ENCODE results near the gene EFS. TPM values are rescaled to one million over a fixed set of nuclear protein-coding genes. Genes with fewer than 3 reads are reported as not detected.

The EFS gene
- total and polyA plus RNA-seq, 2 experiments from 2014 or later: 16.7 to 36.6 TPM

GRCh38 chr14:23354990-23355389, 10.0 kb downstream of the EFS start:
- Histone ChIP-seq H3K4me3 (no peak overlapping the region), H3K27me3 (peaks cover 4% of the 10 kb centered on the region), H3K4me1 (ENCODE audit: low read depth) (no peaks in the 10 kb centered on the region), H3K36me3 (no peaks in the 10 kb centered on the region), H3K9me3 (ENCODE audit: low read depth) (no peaks in the 10 kb centered on the region), H3K27ac (no peak overlapping the region)
- no peak for DNase-seq (ENCODE audit: low read depth in 1 of 2, low spot score in 1 of 2)
- no peak for TF ChIP-seq CTCF (IDR thresholded peaks at IDR 0.05; ENCODE audit: low read depth, low read length)

- no peak for TF ChIP-seq CTCF (IDR thresholded peaks at IDR 0.05; ENCODE audit: low read depth, low read length)
- no peak overlapping the region for H3K27ac ChIP-seq
- no peak overlapping the region for H3K4me3 ChIP-seq
- H3K4me1 ChIP-seq (ENCODE audit: low read depth): no peaks in the 10 kb centered on the region
- DNase-seq (ENCODE audit: low read depth in 1 of 2, low spot score in 1 of 2): no peak
- H3K36me3 ChIP-seq: no peaks in the 10 kb centered on the region
- H3K9me3 ChIP-seq (ENCODE audit: low read depth): no peaks in the 10 kb centered on the region
- H3K27me3 ChIP-seq: peaks cover 4% of the 10 kb centered on the region
These were observed 11.6 kb downstream of the EFS start for GRCh38 chr14:23353433-23353780.

GRCh38 chr14:23352506-23353432, 12.2 kb downstream of the EFS start, which contains the start of gene SLC22A17:
Gene SLC22A17, minus strand, starts transcription at chr14:23352887.
- DNase-seq (ENCODE audit: low read depth in 1 of 2, low spot score in 1 of 2): peak; percentile 91 to 92
- H3K4me1 ChIP-seq (ENCODE audit: low read depth): no peaks in the 10 kb centered on the region
- TF ChIP-seq CTCF (IDR thresholded peaks at IDR 0.05; ENCODE audit: low read depth, low read length): no peak
- H3K27me3 ChIP-seq: peaks cover 4% of the 10 kb centered on the region
- H3K27ac ChIP-seq: no peak within 1 kb of the TSS
- no peaks in the 10 kb centered on the region for H3K36me3 ChIP-seq
- no peaks in the 10 kb centered on the region for H3K9me3 ChIP-seq (ENCODE audit: low read depth)
- peak within 1 kb of the TSS; percentile 44 for H3K4me3 ChIP-seq

GRCh38 chr14:23351681-23352505, 13.1 kb downstream of the EFS start:
- peak in 1 of 2 donors; percentile 46 for DNase-seq (ENCODE audit: low read depth in 1 of 2, low spot score in 1 of 2)
- peak; percentile 12 for TF ChIP-seq CTCF (IDR thresholded peaks at IDR 0.05; ENCODE audit: low read depth, low read length)
- peak overlapping the region; percentile 44 for H3K4me3 ChIP-seq
- no peaks in the 10 kb centered on the region for H3K9me3 ChIP-seq (ENCODE audit: low read depth)
- H3K4me1 ChIP-seq (ENCODE audit: low read depth): no peaks in the 10 kb centered on the region
- H3K36me3 ChIP-seq: no peaks in the 10 kb centered on the region
- H3K27me3 ChIP-seq: peaks cover 4% of the 10 kb centered on the region
- no peak overlapping the region for H3K27ac ChIP-seq

GRCh38 chr14:23349156-23349845, 15.7 kb downstream of the EFS start:
- no peak overlapping the region for H3K4me3 ChIP-seq
- DNase-seq (ENCODE audit: low read depth in 1 of 2, low spot score in 1 of 2): no peak
- peaks cover 4% of the 10 kb centered on the region for H3K27me3 ChIP-seq
- no peak for TF ChIP-seq CTCF (IDR thresholded peaks at IDR 0.05; ENCODE audit: low read depth, low read length)
- no peaks in the 10 kb centered on the region for H3K36me3 ChIP-seq
- no peaks in the 10 kb centered on the region for H3K9me3 ChIP-seq (ENCODE audit: low read depth)
- no peaks in the 10 kb centered on the region for H3K4me1 ChIP-seq (ENCODE audit: low read depth)
- no peak overlapping the region for H3K27ac ChIP-seq
